ENCODE data around the gene NASP.
"Not testable (repeated sequence)": the region's sequence is repeated elsewhere in the genome, so short reads cannot be mapped to it uniquely, and the experiment has no call there.

The NASP gene

GRCh38 chr1:45569571-45569961 is 14.3 kb upstream of the NASP start:
- in situ Hi-C loops (cut with MboI; ENCODE audit: low sequenced_read_pairs) = no loop called here

GRCh38 chr1:45569962-45570581 is 13.8 kb upstream of the NASP start:
- in situ Hi-C loops (cut with MboI; ENCODE audit: low sequenced_read_pairs) = no loop called here

- in situ Hi-C loops (cut with MboI; ENCODE audit: low sequenced_read_pairs) = no loop called here
Measured at GRCh38 chr1:45570631-45571030, 13.2 kb upstream of the NASP start.

GRCh38 chr1:45573231-45573804 is 10.5 kb upstream of the NASP start:
- in situ Hi-C loops (cut with MboI; ENCODE audit: low sequenced_read_pairs) = no loop called here

- in situ Hi-C loops (cut with MboI; ENCODE audit: low sequenced_read_pairs) = no loop called here
Measured at GRCh38 chr1:45574105-45574626, 9.7 kb upstream of the NASP start.

DNA sequence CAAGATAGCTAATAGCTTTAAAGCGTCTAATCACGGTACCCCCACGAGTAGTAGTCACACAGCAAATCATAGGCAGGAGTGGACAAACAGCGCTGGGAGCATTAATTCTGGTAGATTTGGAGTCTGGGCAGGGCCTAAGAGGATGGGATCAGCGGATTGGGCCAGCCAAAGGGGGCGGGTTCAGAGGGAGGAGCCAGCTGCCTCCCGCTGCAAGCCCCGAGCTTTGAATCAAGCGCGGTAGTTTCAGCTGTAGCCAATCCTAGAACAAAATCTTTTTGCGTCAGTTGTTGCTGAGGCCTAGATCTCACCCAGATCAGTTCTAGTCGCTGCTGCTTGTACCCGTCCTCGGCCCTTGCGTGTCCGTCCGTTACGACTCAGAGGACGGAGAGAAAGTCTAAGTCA is 576 bp upstream of the NASP start:
- in situ Hi-C loops (cut with MboI; ENCODE audit: low sequenced_read_pairs) = no loop called here

DNA sequence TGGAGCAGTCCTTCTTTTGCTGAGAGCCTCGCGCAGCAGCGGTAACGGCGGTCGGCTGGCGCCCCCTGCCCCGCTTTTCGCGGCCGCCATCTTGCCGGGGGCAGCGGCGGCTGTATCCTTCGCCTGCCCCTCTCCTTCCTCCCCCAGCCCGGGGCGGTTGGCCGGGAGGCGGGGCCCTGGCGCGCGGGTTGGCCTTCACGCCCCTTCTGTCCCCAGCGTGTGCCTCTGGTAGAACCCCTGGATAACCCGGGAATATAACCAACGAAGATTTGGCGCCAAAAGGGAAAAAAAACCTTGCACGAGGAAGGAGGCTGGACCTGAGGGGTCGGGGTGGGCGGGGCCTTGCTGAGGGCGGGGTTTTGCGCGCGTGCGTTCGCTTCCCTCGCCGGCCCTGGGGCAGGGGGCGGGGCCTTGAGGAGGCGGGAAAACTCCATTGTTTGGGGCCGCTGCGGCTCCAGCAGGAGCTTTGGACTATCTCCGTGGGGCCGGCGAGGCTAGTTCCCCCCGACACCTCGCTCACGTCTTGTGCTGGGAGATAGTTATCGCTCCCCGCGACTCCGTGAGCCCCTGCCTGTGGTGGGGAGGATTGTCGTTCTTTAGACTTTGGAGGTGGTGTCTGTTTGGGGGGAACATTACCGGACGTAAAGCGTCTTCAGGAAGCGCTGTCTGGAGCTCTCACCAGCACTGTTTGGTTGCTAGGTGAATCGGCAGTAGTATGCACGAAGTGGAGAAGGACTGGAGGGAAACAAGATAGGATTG is 689 bp downstream of the NASP start:
- in situ Hi-C loops (cut with MboI; ENCODE audit: low sequenced_read_pairs) = no loop called here

GRCh38 chr1:45585110-45585426 is 1.2 kb downstream of the NASP start:
- in situ Hi-C loops (cut with MboI; ENCODE audit: low sequenced_read_pairs) = no loop called here

- in situ Hi-C loops (cut with MboI; ENCODE audit: low sequenced_read_pairs) = no loop called here
Measured at GRCh38 chr1:45585496-45586075, 1.7 kb downstream of the NASP start.

- in situ Hi-C loops (cut with MboI; ENCODE audit: low sequenced_read_pairs) = no loop called here
Measured at GRCh38 chr1:45586769-45587168, 2.9 kb downstream of the NASP start.

DNA sequence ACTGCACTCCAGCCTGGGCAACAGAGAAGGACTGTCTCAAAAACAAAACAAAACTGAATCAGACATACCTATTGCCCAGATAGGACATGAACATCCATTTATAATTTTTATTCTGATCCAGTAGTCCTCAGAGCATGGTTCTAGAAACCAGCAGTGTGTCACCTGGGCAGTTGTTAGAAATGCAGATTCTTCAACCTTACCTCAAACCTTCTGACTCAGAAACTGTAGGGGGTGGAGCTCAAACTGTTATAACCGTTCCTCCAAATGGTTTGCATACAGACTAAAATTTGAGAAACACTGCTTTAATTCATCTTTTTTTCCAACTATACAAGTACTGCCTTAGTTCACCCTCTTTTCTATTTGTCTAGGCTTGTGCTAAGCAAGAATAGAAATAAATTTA is 6.0 kb downstream of the NASP start:
- in situ Hi-C loops (cut with MboI; ENCODE audit: low sequenced_read_pairs) = no loop called here

DNA sequence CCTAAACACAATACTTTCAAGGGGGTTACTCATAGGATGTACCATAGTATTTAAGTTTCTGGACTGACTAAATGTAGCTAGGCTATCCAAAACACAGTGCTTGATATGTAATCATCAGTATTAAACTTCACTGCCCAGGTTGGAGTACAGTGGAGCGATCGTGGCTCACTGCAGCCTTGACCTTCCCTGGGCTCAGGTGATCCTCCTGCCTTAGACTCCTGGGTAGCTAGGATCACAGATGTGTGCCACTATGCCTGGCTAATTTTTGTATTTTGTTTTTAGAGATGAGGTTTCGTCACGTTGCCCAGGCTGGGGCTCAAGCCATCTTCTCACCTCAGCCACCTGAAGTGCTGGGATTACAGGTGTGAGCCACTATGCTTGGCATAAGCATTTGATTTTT is 10.6 kb downstream of the NASP start:
- in situ Hi-C loops (cut with MboI; ENCODE audit: low sequenced_read_pairs) = no loop called here

DNA sequence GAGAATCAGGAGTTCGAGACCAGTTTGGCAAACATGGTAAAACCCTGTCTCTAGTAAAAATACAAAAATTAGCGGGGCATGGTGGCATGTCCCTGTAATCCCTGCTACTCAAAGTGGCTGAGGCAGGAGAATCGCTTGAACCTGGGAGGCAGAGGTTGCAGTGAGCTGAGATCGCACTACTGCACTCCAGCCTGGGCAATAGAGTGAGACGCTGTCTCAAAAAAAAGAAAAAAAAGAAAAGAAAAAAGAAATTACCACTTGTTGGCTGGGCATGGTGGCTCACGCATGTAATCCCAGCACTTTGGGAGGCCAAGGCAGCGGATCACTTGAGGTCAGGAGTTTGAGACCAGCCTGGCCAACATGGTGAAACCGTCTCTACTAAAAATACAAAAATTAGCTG is 12.9 kb downstream of the NASP start:
- in situ Hi-C loops (cut with MboI; ENCODE audit: low sequenced_read_pairs) = not testable (repeated sequence)

GRCh38 chr1:45604239-45604638 is 20.4 kb downstream of the NASP start:
- in situ Hi-C loops (cut with MboI; ENCODE audit: low sequenced_read_pairs) = no loop called here

GRCh38 chr1:45607404-45608074 is 23.7 kb downstream of the NASP start:
- in situ Hi-C loops (cut with MboI; ENCODE audit: low sequenced_read_pairs) = no loop called here

DNA sequence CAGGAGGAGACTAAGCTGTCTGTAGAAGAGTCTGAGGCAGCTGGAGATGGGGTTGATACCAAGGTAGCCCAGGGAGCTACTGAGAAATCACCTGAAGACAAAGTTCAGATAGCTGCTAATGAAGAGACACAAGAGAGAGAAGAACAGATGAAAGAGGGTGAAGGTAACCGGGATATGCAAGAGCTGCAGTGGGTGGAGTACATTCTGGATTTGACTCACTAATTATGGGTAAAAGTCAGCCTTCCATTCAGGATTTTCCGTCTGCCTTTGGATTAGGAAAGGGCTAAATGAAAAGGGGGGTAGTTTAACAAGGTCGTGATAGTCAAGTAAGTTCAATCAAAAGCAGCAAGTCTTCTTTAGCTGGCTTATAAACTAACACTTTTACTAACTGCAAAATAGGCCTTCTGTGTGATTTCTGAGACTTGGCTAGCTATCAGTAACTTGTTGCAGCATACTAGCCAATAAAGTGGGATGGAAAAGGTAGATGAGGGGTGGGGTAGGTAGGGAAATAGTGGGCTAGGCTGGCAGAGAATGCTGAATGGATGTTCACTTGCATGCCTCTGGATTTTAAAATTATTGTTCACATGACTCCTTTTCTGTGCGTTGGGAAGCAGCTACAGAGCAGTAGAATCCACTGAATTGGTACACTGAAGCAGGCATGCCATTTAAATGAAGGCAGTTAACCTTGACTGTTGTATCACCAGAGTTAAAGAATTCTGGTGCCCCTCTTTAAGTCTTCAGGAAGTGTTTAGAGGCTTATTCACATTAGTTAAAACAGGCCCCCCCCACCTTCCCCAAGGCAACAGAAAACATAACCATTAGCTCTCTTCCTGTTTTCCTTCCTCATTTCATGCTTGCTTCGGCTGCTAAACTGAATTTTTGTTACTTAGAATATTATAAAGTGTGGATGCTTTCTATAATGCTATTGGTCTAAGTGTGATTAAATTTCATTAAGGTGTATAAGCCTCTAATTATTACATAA is 24.6 kb downstream of the NASP start:
- in situ Hi-C loops (cut with MboI; ENCODE audit: low sequenced_read_pairs) = no loop called here

DNA sequence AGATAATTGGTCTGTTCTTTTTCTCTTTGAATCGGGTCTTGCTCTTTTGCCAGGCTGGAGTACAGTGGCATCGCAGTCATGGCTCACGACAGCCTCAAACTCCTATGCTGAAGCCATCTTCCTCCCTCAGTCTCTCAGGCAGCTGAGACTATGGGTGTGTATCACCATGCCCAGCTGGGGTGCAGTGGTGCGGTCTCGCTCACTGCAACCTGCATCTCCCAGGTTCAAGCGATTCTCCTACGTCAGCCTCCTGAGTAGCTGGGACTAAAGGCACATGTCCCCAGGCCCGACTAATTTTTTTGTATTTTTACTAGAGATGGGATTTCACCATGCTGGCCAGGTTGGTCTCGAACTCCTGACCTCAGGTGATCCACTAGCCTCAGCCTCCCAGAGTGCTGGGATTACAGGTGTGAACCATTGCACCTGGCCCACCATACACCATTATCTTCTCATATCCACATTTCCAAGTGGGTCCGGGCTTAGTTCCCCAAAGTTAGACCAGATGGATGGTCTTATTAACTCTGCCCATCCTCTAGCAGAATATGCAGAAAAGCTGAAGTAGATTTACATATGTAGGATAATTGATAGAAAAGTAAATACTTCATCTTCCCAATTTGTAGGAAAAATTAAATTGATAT is 26.9 kb downstream of the NASP start:
- in situ Hi-C loops (cut with MboI; ENCODE audit: low sequenced_read_pairs) = no loop called here

GRCh38 chr1:45612941-45613579 is 29.2 kb downstream of the NASP start:
- in situ Hi-C loops (cut with MboI; ENCODE audit: low sequenced_read_pairs) = no loop called here

- in situ Hi-C loops (cut with MboI; ENCODE audit: low sequenced_read_pairs) = no loop called here
Measured at GRCh38 chr1:45615885-45616284, 32.0 kb downstream of the NASP start.
